Muscle of back (tissue), 11 donors: ENCODE measurements around the gene TBX10. TPM values are rescaled to one million over a fixed set of nuclear protein-coding genes. Genes with fewer than 3 reads are reported as not detected.
"Not testable (repeated sequence)": the region's sequence is repeated elsewhere in the genome, so short reads cannot be mapped to it uniquely, and the experiment has no call there.

ENCODE experiments used
- DNase-seq, 3 donors: peaks; one replicate each; pipeline versions ENCODE4 v3.0.0 to v3.0.0-alpha.2; 2013
- polyA plus RNA-seq, 10 donors: library from polyadenylated mRNA; unstranded; fragments of 120-200 nt; gene quantifications; one replicate each; pipeline ENCODE4 v1.2.1, GENCODE V29; 2013; ENCODE audit not compliant: insufficient read length in 10 of 10

Gene TBX10
- polyA plus RNA-seq, 10 donors, result not detected

- DNase-seq, result no peak
Observed at GRCh38 chr11:67646535-67647336, 7.2 kb upstream of the TBX10 start.

GRCh38 chr11:67645521-67646461 lies 6.2 kb upstream of the TBX10 start:
- no peak for DNase-seq

GRCh38 chr11:67644472-67645418 lies 5.2 kb upstream of the TBX10 start:
- no peak for DNase-seq

- DNase-seq, result no peak
Observed at GRCh38 chr11:67644042-67644441, 4.5 kb upstream of the TBX10 start.

- DNase-seq, result no peak
Observed at GRCh38 chr11:67642173-67643120, 2.9 kb upstream of the TBX10 start.

- DNase-seq, result no peak
Observed at GRCh38 chr11:67641338-67642172, 2.0 kb upstream of the TBX10 start.

GRCh38 chr11:67640758-67641337 lies 1.3 kb upstream of the TBX10 start:
- no peak for DNase-seq

- DNase-seq, result peak in 2 of 3 donors; percentile 43 to 63
Observed at GRCh38 chr11:67640021-67640757, 626 bp upstream of the TBX10 start.

GRCh38 chr11:67638535-67639437 lies 777 bp downstream of the TBX10 start:
- no peak for DNase-seq

- DNase-seq, result not testable (repeated sequence)
Observed at GRCh38 chr11:67637441-67637840, 2.1 kb downstream of the TBX10 start.

- DNase-seq, result no peak
Observed at GRCh38 chr11:67636962-67637361, 2.6 kb downstream of the TBX10 start.

- no peak for DNase-seq
Observed at GRCh38 chr11:67635231-67635521, 4.4 kb downstream of the TBX10 start.

- no peak for DNase-seq
Observed at GRCh38 chr11:67634366-67635230, 5.0 kb downstream of the TBX10 start.

- DNase-seq, result no peak
Observed at GRCh38 chr11:67633758-67634365, 5.7 kb downstream of the TBX10 start.

- no peak for DNase-seq
Observed at GRCh38 chr11:67632982-67633755, 6.4 kb downstream of the TBX10 start.
